ENCODE data around the gene TTYH2. TPM values are rescaled to one million over a fixed set of nuclear protein-coding genes. Genes with fewer than 3 reads are reported as not detected.

TTYH2 gene
- polyA plus RNA-seq, 1 of the 3 experiments (the other 2 are of a cell fraction) = 16.1 TPM

- TF ChIP-seq GABPA (IDR thresholded peaks at IDR 0.05; ENCODE audit: low read depth) (no peak), SIN3A (IDR thresholded peaks at IDR 0.05; ENCODE audit: borderline replicate concordance, low read depth, low read length) (no peak), USF1 (IDR thresholded peaks at IDR 0.05; ENCODE audit: borderline replicate concordance, low read depth) (no peak), MXI1 (IDR thresholded peaks at IDR 0.05; ENCODE audit: low read depth, low read length) (no peak), GATA2 (CRISPR knock-in tag; IDR thresholded peaks at IDR 0.05) (no peak), YY1 (IDR thresholded peaks at IDR 0.05; ENCODE audit: low read depth) (no peak), ELF1 (IDR thresholded peaks at IDR 0.05) (no peak), ZBTB33 (IDR thresholded peaks at IDR 0.05; ENCODE audit: borderline replicate concordance, low read depth) (no peak)
- TF ChIP-seq, protein P1, sequence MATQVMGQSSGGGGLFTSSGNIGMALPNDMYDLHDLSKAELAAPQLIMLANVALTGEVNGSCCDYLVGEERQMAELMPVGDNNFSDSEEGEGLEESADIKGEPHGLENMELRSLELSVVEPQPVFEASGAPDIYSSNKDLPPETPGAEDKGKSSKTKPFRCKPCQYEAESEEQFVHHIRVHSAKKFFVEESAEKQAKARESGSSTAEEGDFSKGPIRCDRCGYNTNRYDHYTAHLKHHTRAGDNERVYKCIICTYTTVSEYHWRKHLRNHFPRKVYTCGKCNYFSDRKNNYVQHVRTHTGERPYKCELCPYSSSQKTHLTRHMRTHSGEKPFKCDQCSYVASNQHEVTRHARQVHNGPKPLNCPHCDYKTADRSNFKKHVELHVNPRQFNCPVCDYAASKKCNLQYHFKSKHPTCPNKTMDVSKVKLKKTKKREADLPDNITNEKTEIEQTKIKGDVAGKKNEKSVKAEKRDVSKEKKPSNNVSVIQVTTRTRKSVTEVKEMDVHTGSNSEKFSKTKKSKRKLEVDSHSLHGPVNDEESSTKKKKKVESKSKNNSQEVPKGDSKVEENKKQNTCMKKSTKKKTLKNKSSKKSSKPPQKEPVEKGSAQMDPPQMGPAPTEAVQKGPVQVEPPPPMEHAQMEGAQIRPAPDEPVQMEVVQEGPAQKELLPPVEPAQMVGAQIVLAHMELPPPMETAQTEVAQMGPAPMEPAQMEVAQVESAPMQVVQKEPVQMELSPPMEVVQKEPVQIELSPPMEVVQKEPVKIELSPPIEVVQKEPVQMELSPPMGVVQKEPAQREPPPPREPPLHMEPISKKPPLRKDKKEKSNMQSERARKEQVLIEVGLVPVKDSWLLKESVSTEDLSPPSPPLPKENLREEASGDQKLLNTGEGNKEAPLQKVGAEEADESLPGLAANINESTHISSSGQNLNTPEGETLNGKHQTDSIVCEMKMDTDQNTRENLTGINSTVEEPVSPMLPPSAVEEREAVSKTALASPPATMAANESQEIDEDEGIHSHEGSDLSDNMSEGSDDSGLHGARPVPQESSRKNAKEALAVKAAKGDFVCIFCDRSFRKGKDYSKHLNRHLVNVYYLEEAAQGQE (IDR thresholded peaks at IDR 0.05; ENCODE audit: low read depth, low read length) = no peak
Measured at GRCh38 chr17:74235911-74236371, 22.6 kb downstream of the TTYH2 start (continued).

- no peak overlapping the region for H2AFZ ChIP-seq (ENCODE audit: low read depth)
- H3K9ac ChIP-seq = no peak overlapping the region
- no peaks in the 10 kb centered on the region for H3K79me2 ChIP-seq (ENCODE audit: insufficient read depth)
- WGBS (ENCODE audit: low lambda C conversion rate) = 82% methylated on average over 12 of the region's 12 CpGs
- no peak for DNase-seq
- no peak for TF ChIP-seq JUND (IDR thresholded peaks at IDR 0.05)
- H3K4me2 ChIP-seq = no peak overlapping the region
- no peaks in the 10 kb centered on the region for H3K9me3 ChIP-seq
- H3K4me3 ChIP-seq (ENCODE audit: low read depth in 2 of 2, low read length in 1 of 2) = no peak overlapping the region
- H3K9me2 ChIP-seq = no peaks in the 10 kb centered on the region
- no peaks in the 10 kb centered on the region for H4K20me1 ChIP-seq (ENCODE audit: insufficient read depth)
- no peak overlapping the region for H3K27ac ChIP-seq (ENCODE audit: low read depth in 2 of 2, low read length in 1 of 2)
- H3K4me1 ChIP-seq (ENCODE audit: control insufficient read depth in 1 of 2, insufficient read depth in 2 of 2, low read depth in 1 of 2, low read length in 1 of 2) = peaks cover 0 to 8% of the 10 kb centered on the region in 2 experiments; a peak in 1 of 4 replicates
- POLR2A ChIA-PET = no interaction called here
- no peaks in the 10 kb centered on the region for H3F3A ChIP-seq (replicated peaks; ENCODE audit: insufficient read depth)
- CTCF ChIA-PET = interaction anchor here (0.9 to 1.7 kb wide), 3 partner anchors 19 to 221 kb away, joined by 3 to 4 read pairs (median 3); no protein-coding TSS in a partner anchor
- no peaks in the 10 kb centered on the region for H3K27me3 ChIP-seq (ENCODE audit: insufficient read depth)
- H3K36me3 ChIP-seq (replicated peaks in 1 of 2; ENCODE audit: control insufficient read depth in 1 of 2, insufficient read depth in 2 of 2, low read length in 1 of 2) = no peaks in the 10 kb centered on the region
Measured at GRCh38 chr17:74237321-74237720, 23.9 kb downstream of the TTYH2 start.

All from SK-N-SH (cell line).